ENCODE data around the gene SMAD7. TPM values are rescaled to one million over a fixed set of nuclear protein-coding genes. Genes with fewer than 3 reads are reported as not detected.

The SMAD7 gene
- total RNA-seq, 1 donor from 2014 or later = 8.9 TPM

- no peak overlapping the region for H3K27ac ChIP-seq (ENCODE audit: low read depth, low read length)
- H3K36me3 ChIP-seq (ENCODE audit: control insufficient read depth in 3 of 3, insufficient read depth in 3 of 3, low read length in 3 of 3) = peaks cover 11 to 26% (median 19%) of the 10 kb centered on the region in 3 donors
- no peaks in the 10 kb centered on the region for H3K27me3 ChIP-seq (ENCODE audit: control insufficient read depth in 3 of 3, insufficient read depth in 3 of 3, low read length in 3 of 3)
- H3K4me1 ChIP-seq (ENCODE audit: control insufficient read depth in 3 of 3, insufficient read depth in 3 of 3, low read length in 3 of 3) = peaks cover 10 to 28% (median 26%) of the 10 kb centered on the region in 3 donors
- H3K4me3 ChIP-seq (ENCODE audit: low read length in 3 of 3) = no peak overlapping the region
- no peaks in the 10 kb centered on the region for H3K9me3 ChIP-seq (ENCODE audit: control insufficient read depth in 3 of 3, low read length in 3 of 3)
- H3K9ac ChIP-seq (ENCODE audit: low read depth in 1 of 3, low read length in 3 of 3) = peak overlapping the region in 1 of 3 donors; percentile 21
Measured at GRCh38 chr18:48917579-48918517, 32.9 kb downstream of the SMAD7 start.

DNA sequence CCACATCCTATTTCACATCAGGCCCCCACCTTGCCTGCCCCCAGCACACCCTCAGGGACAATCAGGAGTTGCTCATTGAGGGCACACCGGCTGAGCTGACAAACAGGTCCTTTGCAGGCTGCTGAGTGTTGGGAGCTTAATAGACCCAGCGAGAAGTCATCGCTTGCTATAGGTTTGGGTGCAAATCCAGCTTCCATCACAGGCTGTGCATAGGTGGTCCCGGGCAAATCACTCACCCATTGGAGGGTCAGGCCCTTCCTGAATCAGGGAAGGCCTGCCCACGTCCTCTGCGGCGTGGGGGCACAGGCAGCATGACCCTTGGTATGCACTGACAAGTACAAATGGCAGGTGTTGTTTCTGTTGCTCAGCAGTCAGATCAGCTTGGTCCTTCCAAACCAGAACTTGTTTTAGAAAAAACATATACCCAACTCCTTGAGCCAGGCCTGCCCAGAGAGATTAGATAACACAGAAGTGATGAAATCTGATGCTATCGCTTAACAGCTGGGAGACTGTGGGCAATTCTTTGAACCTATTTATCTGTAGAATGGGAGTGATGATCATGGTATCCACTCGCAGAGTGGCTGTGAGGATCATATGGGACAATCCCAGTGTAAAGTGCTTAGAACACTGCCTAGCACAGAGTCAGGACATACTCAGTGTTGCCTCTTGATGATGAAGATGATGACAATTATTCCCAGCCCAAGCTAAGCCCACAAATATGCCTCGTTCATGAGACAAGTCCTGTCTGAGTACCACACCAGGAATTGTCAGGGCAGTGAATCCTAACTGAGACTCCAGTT, 34.9 kb downstream of the SMAD7 start:
- peaks cover 0 to 12% (median 6%) of the 10 kb centered on the region in 3 donors for H3K4me1 ChIP-seq (ENCODE audit: control insufficient read depth in 3 of 3, insufficient read depth in 3 of 3, low read length in 3 of 3)
- H3K36me3 ChIP-seq (ENCODE audit: control insufficient read depth in 3 of 3, insufficient read depth in 3 of 3, low read length in 3 of 3) = peaks cover 6 to 14% (median 9%) of the 10 kb centered on the region in 3 donors
- no peak overlapping the region for H3K9ac ChIP-seq (ENCODE audit: low read depth in 1 of 3, low read length in 3 of 3)
- no peak overlapping the region for H3K4me3 ChIP-seq (ENCODE audit: low read length in 3 of 3)
- H3K27ac ChIP-seq (ENCODE audit: low read depth, low read length) = no peak overlapping the region
- H3K9me3 ChIP-seq (ENCODE audit: control insufficient read depth in 3 of 3, low read length in 3 of 3) = no peaks in the 10 kb centered on the region
- no peaks in the 10 kb centered on the region for H3K27me3 ChIP-seq (ENCODE audit: control insufficient read depth in 3 of 3, insufficient read depth in 3 of 3, low read length in 3 of 3)

DNA sequence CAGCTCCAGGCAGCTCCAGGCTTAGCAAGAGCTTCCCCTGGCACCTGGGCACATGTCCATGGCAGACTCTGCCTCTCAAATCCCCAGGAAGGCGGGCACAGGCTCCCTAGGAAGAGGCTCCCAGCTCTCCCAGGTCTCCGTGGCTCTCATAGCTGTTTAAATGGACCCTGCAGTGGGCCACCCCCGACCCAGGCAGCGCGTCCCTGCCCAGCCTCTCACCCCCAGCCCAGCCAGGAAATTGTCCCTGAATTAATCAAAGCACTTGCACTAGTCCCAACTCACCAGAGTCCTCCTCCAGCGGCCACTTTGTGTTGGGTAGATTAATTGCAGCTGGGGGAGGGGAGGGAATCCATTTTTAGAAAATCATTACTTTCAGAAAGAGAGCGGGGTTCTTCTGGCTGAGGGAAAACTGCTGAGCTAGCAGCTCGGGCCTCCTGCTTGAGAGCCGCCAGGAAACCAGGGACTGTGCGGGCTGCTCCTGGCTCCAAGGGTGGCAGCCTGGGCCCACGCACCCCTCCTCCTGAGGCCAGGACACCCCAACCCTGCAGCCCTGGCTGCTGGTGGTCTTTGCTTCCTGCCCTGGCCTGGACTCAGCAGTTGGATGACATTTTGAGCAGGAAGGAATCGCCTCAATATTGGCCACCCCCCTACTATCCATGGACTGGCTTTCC, 36.0 kb downstream of the SMAD7 start:
- H3K36me3 ChIP-seq (ENCODE audit: control insufficient read depth in 3 of 3, insufficient read depth in 3 of 3, low read length in 3 of 3) = peaks cover 0 to 6% (median 2%) of the 10 kb centered on the region in 3 donors
- H3K9ac ChIP-seq (ENCODE audit: low read depth in 1 of 3, low read length in 3 of 3) = no peak overlapping the region
- no peaks in the 10 kb centered on the region for H3K27me3 ChIP-seq (ENCODE audit: control insufficient read depth in 3 of 3, insufficient read depth in 3 of 3, low read length in 3 of 3)
- peaks cover 0 to 6% (median 0%) of the 10 kb centered on the region in 3 donors for H3K4me1 ChIP-seq (ENCODE audit: control insufficient read depth in 3 of 3, insufficient read depth in 3 of 3, low read length in 3 of 3)
- no peak overlapping the region for H3K4me3 ChIP-seq (ENCODE audit: low read length in 3 of 3)
- no peak overlapping the region for H3K27ac ChIP-seq (ENCODE audit: low read depth, low read length)
- H3K9me3 ChIP-seq (ENCODE audit: control insufficient read depth in 3 of 3, low read length in 3 of 3) = no peaks in the 10 kb centered on the region

DNA sequence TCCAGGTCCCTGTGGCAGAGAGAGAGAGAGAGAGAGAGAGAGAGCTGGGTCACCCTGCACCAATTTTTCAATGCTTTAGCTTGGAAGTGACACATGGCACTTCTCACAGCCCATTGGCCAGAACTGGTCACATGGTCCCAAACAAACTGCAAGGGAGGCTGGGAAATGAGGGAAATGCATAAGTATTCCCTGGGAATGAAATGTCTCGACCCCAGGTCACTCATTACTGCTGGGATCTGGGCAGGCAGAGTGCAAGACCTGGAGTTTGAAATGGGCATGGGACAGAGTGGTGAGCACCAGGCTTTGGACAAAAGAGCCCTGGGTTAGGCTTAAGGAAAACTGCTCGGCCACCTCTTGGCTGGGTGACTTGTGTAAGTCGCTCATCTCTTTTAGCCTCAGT, 37.0 kb downstream of the SMAD7 start:
- H3K4me1 ChIP-seq (ENCODE audit: control insufficient read depth in 3 of 3, insufficient read depth in 3 of 3, low read length in 3 of 3) = peaks cover 0 to 3% (median 0%) of the 10 kb centered on the region in 3 donors
- H3K9me3 ChIP-seq (ENCODE audit: control insufficient read depth in 3 of 3, low read length in 3 of 3) = no peaks in the 10 kb centered on the region
- H3K36me3 ChIP-seq (ENCODE audit: control insufficient read depth in 3 of 3, insufficient read depth in 3 of 3, low read length in 3 of 3) = no peaks in the 10 kb centered on the region
- no peak overlapping the region for H3K9ac ChIP-seq (ENCODE audit: low read depth in 1 of 3, low read length in 3 of 3)
- H3K27ac ChIP-seq (ENCODE audit: low read depth, low read length) = no peak overlapping the region
- H3K4me3 ChIP-seq (ENCODE audit: low read length in 3 of 3) = no peak overlapping the region
- no peaks in the 10 kb centered on the region for H3K27me3 ChIP-seq (ENCODE audit: control insufficient read depth in 3 of 3, insufficient read depth in 3 of 3, low read length in 3 of 3)

- Histone ChIP-seq H3K9me3 (ENCODE audit: control insufficient read depth in 3 of 3, low read length in 3 of 3) (no peaks in the 10 kb centered on the region), H3K27ac (ENCODE audit: low read depth, low read length) (no peak overlapping the region)
Measured at GRCh38 chr18:48913201-48913600, 37.6 kb downstream of the SMAD7 start.

GRCh38 chr18:48910972-48911545, 39.7 kb downstream of the SMAD7 start:
- Histone ChIP-seq H3K27ac (ENCODE audit: low read depth, low read length) (no peak overlapping the region), H3K4me1 (ENCODE audit: control insufficient read depth in 3 of 3, insufficient read depth in 3 of 3, low read length in 3 of 3) (peaks cover 0 to 3% (median 0%) of the 10 kb centered on the region in 3 donors), H3K9ac (ENCODE audit: low read depth in 1 of 3, low read length in 3 of 3) (no peak overlapping the region), H3K4me3 (ENCODE audit: low read length in 3 of 3) (no peak overlapping the region), H3K36me3 (ENCODE audit: control insufficient read depth in 3 of 3, insufficient read depth in 3 of 3, low read length in 3 of 3) (no peaks in the 10 kb centered on the region), H3K27me3 (ENCODE audit: control insufficient read depth in 3 of 3, insufficient read depth in 3 of 3, low read length in 3 of 3) (no peaks in the 10 kb centered on the region), H3K9me3 (ENCODE audit: control insufficient read depth in 3 of 3, low read length in 3 of 3) (no peaks in the 10 kb centered on the region)

More at GRCh38 chr18:48913201-48913600, 37.6 kb downstream of the SMAD7 start:
- H3K4me3 ChIP-seq (ENCODE audit: low read length in 3 of 3) = no peak overlapping the region
- H3K36me3 ChIP-seq (ENCODE audit: control insufficient read depth in 3 of 3, insufficient read depth in 3 of 3, low read length in 3 of 3) = no peaks in the 10 kb centered on the region
- H3K4me1 ChIP-seq (ENCODE audit: control insufficient read depth in 3 of 3, insufficient read depth in 3 of 3, low read length in 3 of 3) = peaks cover 0 to 3% (median 0%) of the 10 kb centered on the region in 3 donors
- H3K27me3 ChIP-seq (ENCODE audit: control insufficient read depth in 3 of 3, insufficient read depth in 3 of 3, low read length in 3 of 3) = no peaks in the 10 kb centered on the region
- H3K9ac ChIP-seq (ENCODE audit: low read depth in 1 of 3, low read length in 3 of 3) = no peak overlapping the region

GRCh38 chr18:48909721-48910120, 41.0 kb downstream of the SMAD7 start:
- Histone ChIP-seq H3K9me3 (ENCODE audit: control insufficient read depth in 3 of 3, low read length in 3 of 3) (no peaks in the 10 kb centered on the region), H3K4me1 (ENCODE audit: control insufficient read depth in 3 of 3, insufficient read depth in 3 of 3, low read length in 3 of 3) (no peaks in the 10 kb centered on the region), H3K27ac (ENCODE audit: low read depth, low read length) (no peak overlapping the region), H3K9ac (ENCODE audit: low read depth in 1 of 3, low read length in 3 of 3) (no peak overlapping the region), H3K27me3 (ENCODE audit: control insufficient read depth in 3 of 3, insufficient read depth in 3 of 3, low read length in 3 of 3) (no peaks in the 10 kb centered on the region), H3K36me3 (ENCODE audit: control insufficient read depth in 3 of 3, insufficient read depth in 3 of 3, low read length in 3 of 3) (no peaks in the 10 kb centered on the region), H3K4me3 (ENCODE audit: low read length in 3 of 3) (no peak overlapping the region)

- H3K27ac ChIP-seq (ENCODE audit: low read depth, low read length) = no peak overlapping the region
- H3K36me3 ChIP-seq (ENCODE audit: control insufficient read depth in 3 of 3, insufficient read depth in 3 of 3, low read length in 3 of 3) = no peaks in the 10 kb centered on the region
- H3K9ac ChIP-seq (ENCODE audit: low read depth in 1 of 3, low read length in 3 of 3) = no peak overlapping the region
- no peaks in the 10 kb centered on the region for H3K9me3 ChIP-seq (ENCODE audit: control insufficient read depth in 3 of 3, low read length in 3 of 3)
- H3K27me3 ChIP-seq (ENCODE audit: control insufficient read depth in 3 of 3, insufficient read depth in 3 of 3, low read length in 3 of 3) = no peaks in the 10 kb centered on the region
- H3K4me3 ChIP-seq (ENCODE audit: low read length in 3 of 3) = no peak overlapping the region
- no peaks in the 10 kb centered on the region for H3K4me1 ChIP-seq (ENCODE audit: control insufficient read depth in 3 of 3, insufficient read depth in 3 of 3, low read length in 3 of 3)
Measured at GRCh38 chr18:48908916-48909315, 41.8 kb downstream of the SMAD7 start.

GRCh38 chr18:48905513-48905912, 45.3 kb downstream of the SMAD7 start:
- no peak overlapping the region for H3K4me3 ChIP-seq (ENCODE audit: low read length in 3 of 3)
- no peaks in the 10 kb centered on the region for H3K36me3 ChIP-seq (ENCODE audit: control insufficient read depth in 3 of 3, insufficient read depth in 3 of 3, low read length in 3 of 3)
- H3K27me3 ChIP-seq (ENCODE audit: control insufficient read depth in 3 of 3, insufficient read depth in 3 of 3, low read length in 3 of 3) = no peaks in the 10 kb centered on the region
- H3K9me3 ChIP-seq (ENCODE audit: control insufficient read depth in 3 of 3, low read length in 3 of 3) = no peaks in the 10 kb centered on the region
- peaks cover 14 to 17% (median 17%) of the 10 kb centered on the region in 3 donors for H3K4me1 ChIP-seq (ENCODE audit: control insufficient read depth in 3 of 3, insufficient read depth in 3 of 3, low read length in 3 of 3)
- H3K27ac ChIP-seq (ENCODE audit: low read depth, low read length) = no peak overlapping the region
- H3K9ac ChIP-seq (ENCODE audit: low read depth in 1 of 3, low read length in 3 of 3) = no peak overlapping the region
